ENCODE data around the gene PRKD1.

GRCh38 chr14:29554335-29554734, 373.3 kb downstream of the PRKD1 start:
- TF ChIP-seq CTCF (IDR thresholded peaks at IDR 0.05) (no peak), POLR2A (IDR thresholded peaks at IDR 0.05) (no peak)
